ENCODE results near the gene NAA35. TPM values are rescaled to one million over a fixed set of nuclear protein-coding genes. Genes with fewer than 3 reads are reported as not detected.
"Not testable (repeated sequence)": the region's sequence is repeated elsewhere in the genome, so short reads cannot be mapped to it uniquely, and the experiment has no call there.

Gene NAA35
- polyA plus RNA-seq, 2 donors, result 4.0 to 9.5 TPM

DNA sequence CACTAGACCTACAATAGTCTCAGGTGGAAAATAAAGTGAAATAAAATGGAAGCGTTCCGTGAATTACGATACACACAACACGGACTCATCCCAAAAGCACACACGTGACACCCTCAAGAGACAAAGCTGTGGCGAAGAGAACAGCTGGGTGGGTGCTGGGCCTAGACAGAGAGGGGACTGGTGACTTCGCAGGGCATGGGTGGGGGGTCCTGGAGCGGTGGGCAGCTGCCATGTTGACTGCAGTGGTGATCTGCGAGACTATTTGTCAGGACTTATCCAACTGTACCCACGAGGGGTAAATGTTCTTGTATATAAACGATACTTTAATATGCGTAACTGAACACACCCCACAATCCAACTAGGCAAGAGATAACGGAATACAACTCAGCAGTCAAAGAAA lies 106.4 kb downstream of the NAA35 start:
- Histone ChIP-seq H3K9me3 (ENCODE audit: control insufficient read depth in 2 of 2, insufficient read depth in 1 of 2, low read depth in 1 of 2, low read length in 1 of 2) (no peaks in the 10 kb centered on the region), H3K27me3 (ENCODE audit: control insufficient read depth in 1 of 2, insufficient read depth in 2 of 2, low read length in 2 of 2) (no peaks in the 10 kb centered on the region), H3K36me3 (ENCODE audit: control insufficient read depth in 2 of 2, insufficient read depth in 2 of 2, low read length in 1 of 2) (peaks cover 0 to 2% of the 10 kb centered on the region in 2 donors), H3K4me1 (ENCODE audit: control insufficient read depth in 2 of 2, insufficient read depth in 2 of 2, low read length in 1 of 2) (no peaks in the 10 kb centered on the region), H3K27ac (ENCODE audit: low read depth in 2 of 2, low read length in 1 of 2) (no peak overlapping the region), H3K4me3 (ENCODE audit: low read depth in 1 of 2, low read length in 2 of 2) (no peak overlapping the region)
- WGBS, 2 donors, result 90 to 95% methylated on average over 13 of the region's 13 CpGs

DNA sequence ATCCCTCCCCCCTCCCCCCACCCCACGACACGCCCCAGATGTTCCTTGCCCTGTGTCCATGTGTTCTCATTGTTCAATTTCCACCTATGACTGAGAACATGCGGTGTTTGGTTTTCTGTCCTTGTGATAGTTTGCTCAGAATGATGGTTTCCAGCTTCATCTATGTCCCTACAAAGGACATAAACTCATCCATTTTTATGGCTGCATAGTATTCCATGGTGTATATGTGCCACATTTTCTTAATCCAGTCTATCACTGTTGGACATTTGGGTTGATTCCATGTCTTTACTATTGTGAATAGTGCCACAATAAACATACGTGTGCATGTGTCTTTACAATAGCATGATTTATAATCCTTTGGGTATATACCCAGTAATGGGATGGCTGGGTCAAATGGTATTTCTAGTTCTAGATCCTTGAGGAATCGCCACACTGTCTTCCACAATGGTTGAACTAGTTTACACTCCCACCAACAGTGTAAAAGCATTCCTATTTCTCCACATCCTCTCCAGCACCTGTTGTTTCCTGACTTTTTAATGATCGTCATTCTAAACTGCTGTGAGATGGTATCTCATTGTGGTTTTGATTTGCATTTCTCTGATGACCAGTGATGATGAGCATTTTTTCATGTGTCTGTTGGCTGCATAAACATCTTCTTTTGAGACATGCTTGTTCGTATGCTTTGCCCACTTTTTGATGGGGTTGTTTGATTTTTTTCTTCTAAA lies 107.2 kb downstream of the NAA35 start:
- not testable (repeated sequence) for H3K36me3 ChIP-seq (ENCODE audit: control insufficient read depth in 2 of 2, insufficient read depth in 2 of 2, low read length in 1 of 2); H3K4me3 ChIP-seq (ENCODE audit: low read depth in 1 of 2, low read length in 2 of 2); H3K27ac ChIP-seq (ENCODE audit: low read depth in 2 of 2, low read length in 1 of 2); H3K4me1 ChIP-seq (ENCODE audit: control insufficient read depth in 2 of 2, insufficient read depth in 2 of 2, low read length in 1 of 2); H3K27me3 ChIP-seq (ENCODE audit: control insufficient read depth in 1 of 2, insufficient read depth in 2 of 2, low read length in 2 of 2); H3K9me3 ChIP-seq (ENCODE audit: control insufficient read depth in 2 of 2, insufficient read depth in 1 of 2, low read depth in 1 of 2, low read length in 1 of 2)
- whole genome bisulfite sequencing, 2 donors, result 87 to 94% methylated on average over 6 of the region's 7 CpGs

DNA sequence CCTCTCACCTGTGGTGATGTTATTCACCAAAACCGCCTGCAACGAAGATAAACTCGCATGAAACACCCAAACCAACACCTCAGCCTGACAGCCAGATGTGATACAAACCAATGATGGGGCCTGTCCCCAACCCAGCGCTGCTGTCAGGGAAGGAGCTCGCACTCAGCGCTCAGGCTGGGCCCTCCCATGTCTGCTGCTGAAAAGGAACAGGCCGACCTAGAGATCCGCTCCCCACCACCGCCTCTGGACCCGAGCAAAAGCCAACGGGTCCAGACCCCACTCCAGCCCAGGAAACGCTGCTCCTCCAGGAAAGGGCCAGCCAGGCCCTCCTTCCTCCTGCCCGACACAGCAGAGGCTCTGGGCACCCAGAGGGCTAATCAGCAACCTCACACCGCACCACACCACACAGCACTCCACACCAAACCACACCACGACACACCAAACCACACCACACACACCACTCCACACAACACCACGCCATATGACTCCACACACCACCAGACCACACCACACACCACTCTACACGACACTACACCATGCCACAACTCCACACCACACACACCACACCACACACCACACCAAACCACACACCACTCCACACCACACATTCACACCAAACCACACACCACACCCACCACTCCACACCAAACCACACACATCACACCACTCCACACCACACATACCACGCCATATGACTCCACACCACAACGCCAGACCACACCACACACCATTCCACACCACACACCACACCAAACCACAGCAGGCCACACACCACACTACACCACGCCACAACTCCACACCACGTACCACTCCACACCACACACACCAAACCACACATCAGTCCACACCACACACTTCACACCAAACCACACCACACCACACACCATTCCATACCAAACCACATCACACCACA lies 111.9 kb downstream of the NAA35 start:
- Histone ChIP-seq H3K27me3 (ENCODE audit: control insufficient read depth in 1 of 2, insufficient read depth in 2 of 2, low read length in 2 of 2) (no peaks in the 10 kb centered on the region), H3K9me3 (ENCODE audit: control insufficient read depth in 2 of 2, insufficient read depth in 1 of 2, low read depth in 1 of 2, low read length in 1 of 2) (peaks cover 0 to 5% of the 10 kb centered on the region in 2 donors), H3K4me1 (ENCODE audit: control insufficient read depth in 2 of 2, insufficient read depth in 2 of 2, low read length in 1 of 2) (no peaks in the 10 kb centered on the region), H3K36me3 (ENCODE audit: control insufficient read depth in 2 of 2, insufficient read depth in 2 of 2, low read length in 1 of 2) (no peaks in the 10 kb centered on the region), H3K4me3 (ENCODE audit: low read depth in 1 of 2, low read length in 2 of 2) (no peak overlapping the region), H3K27ac (ENCODE audit: low read depth in 2 of 2, low read length in 1 of 2) (no peak overlapping the region)
- WGBS, 2 donors, result 88 to 89% methylated on average over 21 of the region's 21 CpGs

DNA sequence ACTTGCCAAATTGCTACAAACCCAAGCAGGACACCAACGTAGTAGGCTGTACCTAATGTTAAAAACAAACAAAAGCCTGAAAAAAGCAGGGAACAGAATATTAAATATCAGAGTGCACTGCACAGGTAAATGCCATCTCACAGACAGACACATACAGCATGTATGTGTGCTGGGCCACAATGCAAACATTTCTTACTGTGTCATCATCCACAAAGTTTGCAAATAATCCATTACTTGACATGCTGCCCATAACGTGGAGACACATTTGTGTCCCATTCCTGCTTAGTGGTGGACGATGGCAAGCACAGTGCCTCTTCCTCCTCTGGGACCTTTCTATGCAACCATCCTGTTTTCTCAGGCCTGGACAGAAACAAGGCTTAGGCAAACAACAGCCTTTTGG lies 113.7 kb downstream of the NAA35 start:
- WGBS, 2 donors, result 63 to 65% methylated on average over 3 of the region's 3 CpGs
- H3K36me3 ChIP-seq (ENCODE audit: control insufficient read depth in 2 of 2, insufficient read depth in 2 of 2, low read length in 1 of 2), result no peaks in the 10 kb centered on the region
- no peak overlapping the region for H3K27ac ChIP-seq (ENCODE audit: low read depth in 2 of 2, low read length in 1 of 2)
- no peaks in the 10 kb centered on the region for H3K27me3 ChIP-seq (ENCODE audit: control insufficient read depth in 1 of 2, insufficient read depth in 2 of 2, low read length in 2 of 2)
- no peaks in the 10 kb centered on the region for H3K4me1 ChIP-seq (ENCODE audit: control insufficient read depth in 2 of 2, insufficient read depth in 2 of 2, low read length in 1 of 2)
- H3K4me3 ChIP-seq (ENCODE audit: low read depth in 1 of 2, low read length in 2 of 2), result no peak overlapping the region
- H3K9me3 ChIP-seq (ENCODE audit: control insufficient read depth in 2 of 2, insufficient read depth in 1 of 2, low read depth in 1 of 2, low read length in 1 of 2), result peaks cover 0 to 5% of the 10 kb centered on the region in 2 donors

DNA sequence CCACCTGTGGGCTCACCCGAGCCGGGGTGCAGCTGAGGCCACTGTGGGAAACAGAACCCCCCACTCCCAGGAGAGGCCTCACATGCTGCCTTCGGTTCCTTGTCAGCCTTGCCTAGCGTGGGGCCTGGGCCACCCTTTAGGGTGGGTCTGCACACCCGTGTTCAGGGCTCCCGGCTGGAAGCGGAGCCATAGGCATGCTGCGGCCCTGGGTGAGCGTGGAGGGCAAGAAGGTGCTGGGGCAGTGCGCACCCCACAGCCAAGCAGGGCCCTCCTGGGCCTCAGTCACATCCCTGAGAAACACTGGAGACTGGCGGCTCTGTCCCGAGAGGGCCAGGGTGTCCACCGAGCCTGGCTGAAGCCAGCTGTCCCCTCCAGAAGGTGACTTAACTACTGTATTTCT lies 116.5 kb downstream of the NAA35 start:
- no peak overlapping the region for H3K27ac ChIP-seq (ENCODE audit: low read depth in 2 of 2, low read length in 1 of 2)
- peaks cover 0 to 5% of the 10 kb centered on the region in 2 donors for H3K9me3 ChIP-seq (ENCODE audit: control insufficient read depth in 2 of 2, insufficient read depth in 1 of 2, low read depth in 1 of 2, low read length in 1 of 2)
- 92 to 94% methylated on average over 13 of the region's 13 CpGs for WGBS, 2 donors
- no peak overlapping the region for H3K4me3 ChIP-seq (ENCODE audit: low read depth in 1 of 2, low read length in 2 of 2)
- no peaks in the 10 kb centered on the region for H3K36me3 ChIP-seq (ENCODE audit: control insufficient read depth in 2 of 2, insufficient read depth in 2 of 2, low read length in 1 of 2)
- no peaks in the 10 kb centered on the region for H3K4me1 ChIP-seq (ENCODE audit: control insufficient read depth in 2 of 2, insufficient read depth in 2 of 2, low read length in 1 of 2)
- no peaks in the 10 kb centered on the region for H3K27me3 ChIP-seq (ENCODE audit: control insufficient read depth in 1 of 2, insufficient read depth in 2 of 2, low read length in 2 of 2)

DNA sequence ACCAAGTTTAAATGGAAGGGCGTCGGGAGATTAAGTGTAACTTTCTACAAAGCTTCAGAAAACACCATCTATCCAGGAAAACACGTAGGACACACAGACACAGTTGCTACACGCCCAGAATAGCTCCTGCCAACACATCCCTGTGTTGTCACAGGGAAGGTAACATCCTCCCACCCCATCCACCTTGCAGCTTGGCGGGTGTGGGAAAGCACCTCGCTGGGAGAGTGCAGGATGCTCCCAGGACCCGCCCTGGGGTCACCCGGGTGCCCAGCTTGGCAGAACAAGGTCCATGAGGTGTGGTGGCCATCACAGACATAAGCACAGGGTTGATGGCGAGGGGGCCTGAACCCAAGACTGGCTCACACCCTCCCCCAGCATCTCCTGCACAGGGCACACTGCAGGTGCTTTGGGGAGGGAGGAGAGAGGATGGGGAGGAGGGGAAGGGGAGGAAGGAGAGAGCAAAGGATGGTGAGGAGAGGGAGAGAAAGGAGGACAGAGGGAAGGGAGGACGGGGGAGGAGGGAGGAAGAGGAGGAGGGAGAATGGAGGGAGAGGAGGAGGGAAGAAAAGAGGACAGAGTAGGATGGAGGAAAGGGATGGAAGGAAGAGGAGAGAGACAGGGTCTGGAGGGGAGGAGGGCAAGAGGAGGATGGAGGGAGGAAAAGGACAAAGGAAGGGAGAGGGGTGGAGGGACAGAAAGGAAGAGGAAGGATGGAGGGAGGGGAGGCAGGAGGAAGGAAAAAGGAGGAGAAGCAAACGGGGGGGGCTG lies 121.2 kb downstream of the NAA35 start:
- no peak overlapping the region for H3K27ac ChIP-seq (ENCODE audit: low read depth in 2 of 2, low read length in 1 of 2)
- H3K4me3 ChIP-seq (ENCODE audit: low read depth in 1 of 2, low read length in 2 of 2), result no peak overlapping the region
- 69 to 72% methylated on average over 11 of the region's 11 CpGs for WGBS, 2 donors
- H3K36me3 ChIP-seq (ENCODE audit: control insufficient read depth in 2 of 2, insufficient read depth in 2 of 2, low read length in 1 of 2), result no peaks in the 10 kb centered on the region
- no peaks in the 10 kb centered on the region for H3K27me3 ChIP-seq (ENCODE audit: control insufficient read depth in 1 of 2, insufficient read depth in 2 of 2, low read length in 2 of 2)
- H3K9me3 ChIP-seq (ENCODE audit: control insufficient read depth in 2 of 2, insufficient read depth in 1 of 2, low read depth in 1 of 2, low read length in 1 of 2), result no peaks in the 10 kb centered on the region
- no peaks in the 10 kb centered on the region for H3K4me1 ChIP-seq (ENCODE audit: control insufficient read depth in 2 of 2, insufficient read depth in 2 of 2, low read length in 1 of 2)

DNA sequence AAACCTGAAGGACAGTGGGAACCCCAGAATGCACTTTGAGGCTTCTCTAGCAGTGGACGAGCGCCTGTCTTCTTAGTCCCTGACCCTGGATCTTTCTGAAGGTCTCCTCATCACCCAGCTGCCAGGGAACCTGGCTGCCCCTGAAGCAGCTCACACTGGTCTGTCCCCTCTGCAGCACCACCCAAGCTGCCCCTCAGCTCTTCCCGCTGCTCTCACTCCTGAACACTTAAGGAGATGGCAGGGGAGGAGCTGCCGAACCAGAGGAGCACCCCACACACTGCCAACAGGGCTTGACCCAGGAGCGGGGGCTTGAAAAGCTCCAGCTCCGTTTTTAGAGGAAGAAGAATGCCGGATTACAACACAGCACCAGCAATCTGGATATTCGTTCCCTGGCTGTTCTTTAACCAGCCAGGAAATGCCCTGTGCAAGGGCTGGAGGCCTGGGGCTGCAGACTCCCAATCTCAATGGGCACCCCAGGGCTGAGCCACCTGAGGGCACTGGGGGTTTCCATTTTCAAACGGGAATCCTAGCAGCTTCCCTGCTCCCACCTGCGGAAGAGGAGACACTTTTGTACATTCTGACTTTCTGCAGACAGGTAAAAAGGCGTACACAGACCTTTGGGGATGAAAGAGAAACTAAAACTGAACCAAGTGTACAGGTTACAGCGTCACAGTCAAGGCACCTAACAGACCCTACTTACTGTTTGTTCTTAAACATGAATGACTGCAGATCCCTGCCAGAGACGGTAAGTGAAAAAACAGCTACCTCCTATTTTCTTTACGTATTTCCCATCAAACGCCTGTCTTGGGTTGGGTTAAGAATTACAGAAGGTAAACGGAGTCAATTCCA lies 122.1 kb downstream of the NAA35 start:
- Histone ChIP-seq H3K27ac (ENCODE audit: low read depth in 2 of 2, low read length in 1 of 2) (no peak overlapping the region), H3K9me3 (ENCODE audit: control insufficient read depth in 2 of 2, insufficient read depth in 1 of 2, low read depth in 1 of 2, low read length in 1 of 2) (no peaks in the 10 kb centered on the region), H3K36me3 (ENCODE audit: control insufficient read depth in 2 of 2, insufficient read depth in 2 of 2, low read length in 1 of 2) (no peaks in the 10 kb centered on the region), H3K4me3 (ENCODE audit: low read depth in 1 of 2, low read length in 2 of 2) (no peak overlapping the region), H3K27me3 (ENCODE audit: control insufficient read depth in 1 of 2, insufficient read depth in 2 of 2, low read length in 2 of 2) (no peaks in the 10 kb centered on the region), H3K4me1 (ENCODE audit: control insufficient read depth in 2 of 2, insufficient read depth in 2 of 2, low read length in 1 of 2) (no peaks in the 10 kb centered on the region)
- 76 to 85% methylated on average over 16 of the region's 16 CpGs for WGBS, 2 donors

DNA sequence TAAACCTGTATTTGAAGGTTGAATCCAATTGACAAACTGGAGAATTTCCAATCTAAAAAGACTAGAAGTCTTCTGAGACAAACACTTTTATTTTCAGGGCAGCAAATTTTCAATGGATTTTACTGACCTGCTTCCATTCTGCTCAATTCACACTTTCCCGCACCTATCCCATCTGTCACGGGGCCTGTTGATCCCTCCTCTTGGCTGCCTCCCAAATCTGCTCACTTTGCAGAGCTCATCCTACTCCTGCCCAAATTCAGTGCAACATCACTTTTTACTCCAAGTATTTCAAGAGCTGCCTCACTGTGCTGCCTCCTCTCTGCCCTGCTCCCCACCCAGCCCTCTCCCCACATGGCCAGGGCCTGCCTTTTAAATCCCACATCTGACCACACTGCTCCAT lies 123.3 kb downstream of the NAA35 start:
- no peaks in the 10 kb centered on the region for H3K9me3 ChIP-seq (ENCODE audit: control insufficient read depth in 2 of 2, insufficient read depth in 1 of 2, low read depth in 1 of 2, low read length in 1 of 2)
- 81 to 82% methylated on average over 2 of the region's 2 CpGs for WGBS, 2 donors
- H3K27ac ChIP-seq (ENCODE audit: low read depth in 2 of 2, low read length in 1 of 2), result no peak overlapping the region

More for the DNA sequence above, 123.3 kb downstream of the NAA35 start:
- Histone ChIP-seq H3K36me3 (ENCODE audit: control insufficient read depth in 2 of 2, insufficient read depth in 2 of 2, low read length in 1 of 2) (no peaks in the 10 kb centered on the region), H3K4me1 (ENCODE audit: control insufficient read depth in 2 of 2, insufficient read depth in 2 of 2, low read length in 1 of 2) (no peaks in the 10 kb centered on the region), H3K4me3 (ENCODE audit: low read depth in 1 of 2, low read length in 2 of 2) (no peak overlapping the region), H3K27me3 (ENCODE audit: control insufficient read depth in 1 of 2, insufficient read depth in 2 of 2, low read length in 2 of 2) (no peaks in the 10 kb centered on the region)

Data from esophagus (tissue), 2 donors.